NCI-H774 (cell line): ENCODE results near the gene C20orf96.
"Not testable (repeated sequence)": the region's sequence is repeated elsewhere in the genome, so short reads cannot be mapped to it uniquely, and the experiment has no call there.

Experiments
- DNase-seq: peaks from one replicate; lab custom pipeline; 2025; lab: John Stamatoyannopoulos, UW

The C20orf96 gene

GRCh38 chr20:290084-290831 is at the start of gene C20orf96:
Gene C20orf96 (minus strand): TSS chr20:290750. CDS start chr20:290610, 140 bp downstream.
- peak; percentile 82 for DNase-seq

DNA sequence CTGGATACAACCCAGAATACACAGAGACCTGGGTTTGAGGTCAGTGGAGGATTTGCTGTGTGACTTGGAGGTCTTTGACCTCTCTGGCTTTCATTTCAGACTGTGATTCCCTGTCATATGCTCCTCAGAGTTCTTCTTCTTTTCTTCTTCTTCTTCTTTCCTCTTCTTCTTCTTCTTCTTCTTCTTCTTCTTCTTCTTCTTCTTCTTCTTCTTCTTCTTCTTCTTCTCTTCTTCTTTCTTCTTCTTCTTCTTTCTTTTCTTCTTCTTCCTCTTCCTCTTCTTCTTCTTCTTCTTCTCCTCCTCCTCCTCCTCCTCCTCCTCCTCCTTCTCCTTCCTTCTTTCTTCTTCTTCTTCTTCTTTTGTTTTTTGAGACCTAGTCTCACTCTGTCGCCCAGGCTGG is 45.5 kb upstream of the C20orf96 start:
- not testable (repeated sequence) for DNase-seq

- no peak for DNase-seq
Measured at GRCh38 chr20:334578-334977, 44.0 kb upstream of the C20orf96 start.

- no peak for DNase-seq
Measured at GRCh38 chr20:330233-331149, 39.9 kb upstream of the C20orf96 start.

- no peak for DNase-seq
Measured at GRCh38 chr20:329851-330232, 39.3 kb upstream of the C20orf96 start.

- DNase-seq: no peak
Measured at GRCh38 chr20:328975-329695, 38.6 kb upstream of the C20orf96 start.

- DNase-seq: no peak
Measured at GRCh38 chr20:328027-328974, 37.8 kb upstream of the C20orf96 start.

DNA sequence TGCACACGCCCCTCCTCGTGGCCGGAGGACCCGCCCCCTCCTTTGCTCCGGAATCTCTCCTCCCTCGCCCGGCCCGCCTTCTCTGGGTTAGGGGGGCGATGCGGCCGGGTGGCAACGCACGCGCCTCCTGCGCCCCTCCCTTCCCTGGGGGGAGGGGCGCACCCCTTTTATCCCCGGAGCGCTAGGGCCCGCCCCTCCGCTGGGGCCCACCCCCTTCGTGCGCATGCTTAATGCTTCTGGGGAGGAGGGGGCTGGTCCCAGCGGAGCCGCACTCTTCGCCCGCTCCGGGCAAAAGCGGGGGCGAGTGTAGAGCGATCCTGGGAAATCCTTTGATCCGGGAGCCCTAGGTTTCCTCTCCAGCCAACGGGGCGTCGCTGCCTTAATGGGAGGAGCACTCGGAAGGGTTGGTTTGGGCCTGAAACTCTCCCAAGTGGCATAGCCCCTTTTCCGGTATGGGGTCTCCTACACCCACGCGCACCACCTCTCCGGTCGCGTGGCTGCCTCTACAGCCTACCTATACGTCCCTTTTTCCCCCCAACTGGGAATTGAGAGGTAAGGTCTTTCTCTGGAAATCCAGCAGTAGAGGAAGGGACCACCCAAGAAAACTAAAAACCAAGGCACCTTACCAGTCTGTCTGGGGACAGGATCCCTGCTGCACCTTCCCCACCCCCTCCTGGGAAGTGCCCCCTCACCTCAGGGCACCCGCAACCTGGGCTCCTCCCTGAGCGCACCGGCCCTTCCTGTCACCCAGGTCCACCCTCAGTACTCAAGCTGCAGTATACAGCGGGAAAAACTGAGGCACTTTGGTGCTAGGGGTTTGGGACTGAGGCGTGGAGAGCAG is 36.9 kb upstream of the C20orf96 start:
- peak; percentile 85 for DNase-seq

- no peak for DNase-seq
Measured at GRCh38 chr20:326645-327185, 36.2 kb upstream of the C20orf96 start.

GRCh38 chr20:325889-326644 is 35.5 kb upstream of the C20orf96 start:
- no peak for DNase-seq

- DNase-seq: peak; percentile 94
Measured at GRCh38 chr20:325045-325888, 34.7 kb upstream of the C20orf96 start, which contains the start of gene SOX12. Gene SOX12 (plus strand): TSS chr20:325552. CDS start chr20:325925, 373 bp downstream.

GRCh38 chr20:324177-325044 is 33.9 kb upstream of the C20orf96 start:
- DNase-seq: peak; percentile 87

DNA sequence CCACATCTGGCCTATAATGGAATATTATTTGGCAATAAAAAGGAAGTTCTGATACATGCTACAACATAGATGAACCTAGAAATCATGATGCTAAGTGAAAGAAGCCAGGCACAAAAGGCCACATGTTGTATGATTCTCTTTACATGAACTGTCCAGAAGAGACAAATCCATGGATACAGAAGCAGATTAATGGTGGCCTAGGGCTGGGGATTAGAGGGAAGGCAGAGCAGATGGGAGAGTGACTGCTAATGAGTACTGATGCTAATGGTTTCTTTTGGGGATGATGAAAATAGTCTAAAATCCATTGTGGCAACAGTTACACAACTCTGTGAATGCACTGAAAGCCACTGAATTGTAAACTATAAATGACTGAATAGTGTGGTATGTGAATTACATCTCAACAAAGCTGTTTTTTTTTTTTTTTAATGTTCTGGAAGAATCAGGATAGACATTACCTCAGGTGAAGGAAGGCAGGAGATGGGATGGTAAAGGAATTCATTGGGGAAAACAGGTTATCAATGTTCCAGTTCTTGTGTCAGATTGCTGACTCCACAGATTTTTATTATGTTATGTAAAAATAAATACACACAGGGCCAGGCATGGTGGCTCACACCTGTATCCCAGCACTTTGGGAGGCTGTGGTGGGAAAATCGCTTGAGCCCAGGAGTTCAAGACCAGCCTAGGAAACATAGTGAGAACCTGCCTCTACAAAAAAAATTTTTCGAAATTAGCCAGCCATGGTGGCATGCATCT is 25.9 kb upstream of the C20orf96 start:
- no peak for DNase-seq

DNA sequence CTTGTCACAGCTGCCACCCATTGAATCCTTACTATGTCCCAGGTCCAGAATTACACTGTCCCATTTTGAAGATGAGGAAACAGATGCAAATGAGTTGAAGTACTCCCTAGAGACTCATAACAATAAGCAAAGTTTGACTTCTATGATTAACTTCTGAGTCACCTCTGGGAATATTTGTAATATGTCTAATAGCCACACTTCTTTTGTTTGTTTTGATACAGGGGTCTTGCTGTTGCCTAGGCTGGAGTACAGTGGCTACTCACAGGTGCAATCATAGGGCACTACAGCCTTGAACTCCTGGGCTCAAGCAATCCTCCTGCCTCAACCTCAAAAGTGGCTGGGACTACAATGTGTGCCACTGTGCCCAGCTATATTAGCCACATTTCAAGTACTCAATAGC is 23.4 kb upstream of the C20orf96 start:
- no peak for DNase-seq

- no peak for DNase-seq
Measured at GRCh38 chr20:313402-313801, 22.9 kb upstream of the C20orf96 start.

DNA sequence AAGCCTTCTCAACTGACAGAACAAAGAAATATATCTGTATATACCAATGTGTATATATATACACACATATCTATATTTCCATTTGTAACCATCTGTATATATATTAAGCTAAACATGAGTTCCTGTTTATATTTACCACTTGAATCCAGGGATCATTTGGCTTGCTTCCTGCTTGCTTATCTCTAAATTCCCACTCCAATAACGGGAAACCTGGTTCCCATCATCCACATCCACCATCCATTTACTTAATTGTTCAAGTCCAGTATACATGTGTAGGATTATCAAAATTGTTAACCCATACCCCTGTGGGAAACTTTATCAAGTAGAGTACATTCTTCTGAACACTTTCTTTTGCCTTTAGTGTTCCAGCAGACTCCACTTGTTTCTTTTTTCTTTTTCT is 22.3 kb upstream of the C20orf96 start:
- no peak for DNase-seq

GRCh38 chr20:312067-312466 is 21.5 kb upstream of the C20orf96 start:
- DNase-seq: no peak
